SU-DHL-6 (cell line): ENCODE results near the gene API5.

Experiments used
- H2AFZ ChIP-seq: fragments of 200-600 bp; sonication (generic); 2 replicates; pipeline ENCODE4 v1.6.1; 2014; ENCODE audit warnings: low read depth, mild to moderate bottlenecking, moderate library complexity, mixed read lengths, antibody characterized with exemption, low read length; ENCODE audit not compliant: severe bottlenecking
- H3F3A ChIP-seq: fragments of 200-600 bp; shearing (Covaris generic); 2 replicates; pipeline ENCODE4 v1.6.0; 2016; ENCODE audit warnings: antibody characterized with exemption, mild to moderate bottlenecking; ENCODE audit not compliant: insufficient read depth
- H3K27ac ChIP-seq: fragments of 200-600 bp; sonication (generic); 2 replicates; pipeline ENCODE4 v1.5.1; 2016; ENCODE audit warnings: low read depth, mild to moderate bottlenecking, low read length, moderate library complexity, mixed read lengths
- H3K27me3 ChIP-seq: fragments of 200-600 bp; sonication (generic), shearing (Covaris generic); 2 replicates; pipeline ENCODE4 v1.6.0; 2014; ENCODE audit warnings: mild to moderate bottlenecking, low read length
- H3K36me3 ChIP-seq: fragments of 200-600 bp; sonication (generic); 2 replicates; pipeline ENCODE4 v1.6.1; 2014; ENCODE audit warnings: mild to moderate bottlenecking, low read length, mixed read lengths
- H3K4me2 ChIP-seq: fragments of 300-600, 200-600 bp; shearing (Covaris generic), sonication (generic); 2 replicates; pipeline ENCODE4 v1.6.0; 2014; ENCODE audit warnings: low read length, low read depth, mild to moderate bottlenecking; ENCODE audit not compliant: poor library complexity, severe bottlenecking
- H3K4me3 ChIP-seq: fragments of 200-600 bp; sonication (generic); 2 replicates; pipeline ENCODE4 v1.5.1; 2014; ENCODE audit warnings: antibody characterized with exemption, low read length, mild to moderate bottlenecking, mixed read lengths; ENCODE audit not compliant: insufficient read depth, poor library complexity, severe bottlenecking
- H3K79me2 ChIP-seq: fragments of 200-600 bp; sonication (generic); 2 replicates; pipeline ENCODE4 v1.6.1; 2014; ENCODE audit warnings: mild to moderate bottlenecking, low read length, moderate library complexity; ENCODE audit not compliant: insufficient read depth
- H3K9ac ChIP-seq: fragments of 200-600 bp; sonication (generic); 2 replicates; pipeline ENCODE4 v1.7.0; 2014; ENCODE audit warnings: mild to moderate bottlenecking, low read length
- H3K9me2 ChIP-seq: fragments of 200-600 bp; sonication (generic); replicated peaks from 2 replicates; pipeline ENCODE4 v1.6.1; 2014; ENCODE audit warnings: low read length; ENCODE audit not compliant: insufficient read depth
- H3K9me3 ChIP-seq: fragments of 200-600 bp; sonication (generic); 2 replicates; pipeline ENCODE4 v1.6.1; 2014; ENCODE audit warnings: low read length, mixed read lengths; ENCODE audit not compliant: insufficient read depth
- H4K20me1 ChIP-seq: fragments of 200-600 bp; sonication (generic); 2 replicates; pipeline ENCODE4 v1.6.1; 2014; ENCODE audit warnings: low read depth, mild to moderate bottlenecking, antibody characterized with exemption, low read length, moderate library complexity, mixed read lengths
- EZH2phosphoT487 ChIP-seq: fragments of 200-600 bp; sonication (generic), shearing (Covaris generic); conservative IDR thresholded peaks from 2 replicates; pipeline ENCODE4 v1.6.1; 2018; ENCODE audit warnings: mild to moderate bottlenecking, antibody characterized with exemption, low read length, moderate library complexity, mixed read lengths
- TF ChIP-seq, protein P1 (sequence below): fragments of 200-600 bp; sonication (generic); IDR thresholded peaks from one replicate; pipeline ENCODE4 v1.5.1; 2017; ENCODE audit warnings: antibody characterized with exemption, mild to moderate bottlenecking, low read length, moderate library complexity; ENCODE audit not compliant: insufficient read depth, poor library complexity, severe bottlenecking

Gene API5

DNA sequence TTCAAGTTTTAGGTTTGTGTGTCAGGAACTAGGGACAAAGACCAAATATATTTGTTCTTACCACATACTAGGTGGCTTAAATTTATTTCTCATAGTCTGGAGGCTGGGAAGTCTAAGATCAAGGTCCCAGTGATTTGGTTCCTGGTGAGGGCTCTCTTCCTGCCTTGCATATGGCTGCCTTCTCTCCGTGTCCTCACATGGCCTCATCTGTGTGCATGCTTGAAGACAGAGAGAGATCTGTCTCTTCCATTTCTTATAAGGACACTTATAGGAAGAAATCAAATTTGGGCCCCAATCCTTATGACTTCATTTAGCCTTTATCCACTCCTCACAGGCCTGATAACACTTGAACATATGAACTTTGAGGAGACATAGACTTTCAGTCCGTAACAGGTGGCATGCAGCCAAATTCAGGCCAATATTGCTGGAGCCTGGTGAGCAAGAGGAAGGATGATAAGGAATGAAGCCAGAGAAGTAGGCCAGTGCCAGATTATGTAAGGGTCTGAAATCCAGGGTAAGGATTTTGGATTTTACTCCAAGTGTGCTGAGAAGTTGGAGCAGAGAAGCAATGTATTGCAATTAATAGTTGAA lies 82.1 kb downstream of the API5 start:
- H4K20me1 ChIP-seq, result no peaks in the 10 kb centered on the region

More for the DNA sequence above, 82.1 kb downstream of the API5 start:
- TF ChIP-seq, protein P1, sequence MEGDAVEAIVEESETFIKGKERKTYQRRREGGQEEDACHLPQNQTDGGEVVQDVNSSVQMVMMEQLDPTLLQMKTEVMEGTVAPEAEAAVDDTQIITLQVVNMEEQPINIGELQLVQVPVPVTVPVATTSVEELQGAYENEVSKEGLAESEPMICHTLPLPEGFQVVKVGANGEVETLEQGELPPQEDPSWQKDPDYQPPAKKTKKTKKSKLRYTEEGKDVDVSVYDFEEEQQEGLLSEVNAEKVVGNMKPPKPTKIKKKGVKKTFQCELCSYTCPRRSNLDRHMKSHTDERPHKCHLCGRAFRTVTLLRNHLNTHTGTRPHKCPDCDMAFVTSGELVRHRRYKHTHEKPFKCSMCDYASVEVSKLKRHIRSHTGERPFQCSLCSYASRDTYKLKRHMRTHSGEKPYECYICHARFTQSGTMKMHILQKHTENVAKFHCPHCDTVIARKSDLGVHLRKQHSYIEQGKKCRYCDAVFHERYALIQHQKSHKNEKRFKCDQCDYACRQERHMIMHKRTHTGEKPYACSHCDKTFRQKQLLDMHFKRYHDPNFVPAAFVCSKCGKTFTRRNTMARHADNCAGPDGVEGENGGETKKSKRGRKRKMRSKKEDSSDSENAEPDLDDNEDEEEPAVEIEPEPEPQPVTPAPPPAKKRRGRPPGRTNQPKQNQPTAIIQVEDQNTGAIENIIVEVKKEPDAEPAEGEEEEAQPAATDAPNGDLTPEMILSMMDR, result no peak
- TF ChIP-seq EZH2phosphoT487, result no peak
- peaks cover 2% of the 10 kb centered on the region; the same call in 1 of the 2 replicates for H3F3A ChIP-seq
- peaks cover 34% of the 10 kb centered on the region; the same call in 1 of the 2 replicates for H3K36me3 ChIP-seq
- no peaks in the 10 kb centered on the region for H3K9me2 ChIP-seq
- H3K9me3 ChIP-seq, result no peaks in the 10 kb centered on the region
- no peak overlapping the region for H2AFZ ChIP-seq
- no peaks in the 10 kb centered on the region for H3K27me3 ChIP-seq
- no peak overlapping the region for H3K4me3 ChIP-seq
- no peaks in the 10 kb centered on the region for H3K79me2 ChIP-seq
- no peak overlapping the region for H3K9ac ChIP-seq
- no peak overlapping the region for H3K27ac ChIP-seq
- H3K4me2 ChIP-seq, result no peak overlapping the region
